ENCODE data around the gene CLIP1. TPM values are rescaled to one million over a fixed set of nuclear protein-coding genes. Genes with fewer than 3 reads are reported as not detected.
"Not testable (repeated sequence)": the region's sequence is repeated elsewhere in the genome, so short reads cannot be mapped to it uniquely, and the experiment has no call there.

The CLIP1 gene
- total RNA-seq, 2 experiments from 2014 or later, result 11.2 to 25.6 TPM

- H4K20me1 ChIP-seq (ENCODE audit: insufficient read depth, low read length); CTCF ChIA-PET (ENCODE audit: unreplicated experiment); H3K36me3 ChIP-seq (ENCODE audit: insufficient read depth, low read length); H3K9me3 ChIP-seq (ENCODE audit: low read length); H3K9me2 ChIP-seq (ENCODE audit: insufficient read depth, low read length); H2AFZ ChIP-seq (ENCODE audit: low read length); intact Hi-C loops (cut with micrococcal nuclease; ENCODE audit: unreplicated experiment); BruUV-seq (replicated peaks); DNase-seq (ENCODE audit: low spot score); H3K4me3 ChIP-seq (ENCODE audit: low read depth, low read length, poor library complexity, severe bottlenecking); H3K4me1 ChIP-seq (ENCODE audit: insufficient read depth, low read length, poor library complexity, severe bottlenecking); H3K27ac ChIP-seq (ENCODE audit: low read depth, low read length, poor library complexity, severe bottlenecking); H3K4me2 ChIP-seq (ENCODE audit: low read length); H3K79me2 ChIP-seq (ENCODE audit: insufficient read depth, low read depth, low read length): not testable (repeated sequence)
- POLR2A ChIA-PET, result interaction anchor here (0.7 to 1.1 kb wide), 4 partner anchors 8 to 194 kb away, joined by 3 to 5 read pairs (median 4); no protein-coding TSS in a partner anchor
Measured at GRCh38 chr12:122438822-122439221, 16.4 kb upstream of the CLIP1 start.

GRCh38 chr12:122437656-122438121 is 15.2 kb upstream of the CLIP1 start:
- CTCF ChIA-PET (ENCODE audit: unreplicated experiment), result interaction anchor here (0.6 kb wide), 1 partner anchor 825 kb away, joined by 3 read pairs; no protein-coding TSS in a partner anchor

GRCh38 chr12:122435186-122435585 is 12.7 kb upstream of the CLIP1 start:
- no peaks in the 10 kb centered on the region for H3K9me3 ChIP-seq (ENCODE audit: low read length)
- H3K9me2 ChIP-seq (ENCODE audit: insufficient read depth, low read length), result no peaks in the 10 kb centered on the region
- TF ChIP-seq EZH2phosphoT487 (IDR thresholded peaks at IDR 0.05; ENCODE audit: borderline replicate concordance, low read depth, low read length) (no peak), CTCF (conservative IDR thresholded peaks at IDR 0.05; ENCODE audit: low read length) (no peak)
- ChIA-PET CTCF (ENCODE audit: unreplicated experiment) (no interaction called here), POLR2A (interaction anchor here (0.7 kb wide), 1 partner anchor 146 kb away, joined by 3 read pairs; no protein-coding TSS in a partner anchor)
- no peak overlapping the region for H3K4me3 ChIP-seq (ENCODE audit: low read depth, low read length, poor library complexity, severe bottlenecking)
- no peak overlapping the region for H2AFZ ChIP-seq (ENCODE audit: low read length)
- no peak overlapping the region for H3K4me2 ChIP-seq (ENCODE audit: low read length)
- H3K27ac ChIP-seq (ENCODE audit: low read depth, low read length, poor library complexity, severe bottlenecking), result no peak overlapping the region
- H4K20me1 ChIP-seq (ENCODE audit: insufficient read depth, low read length), result no peaks in the 10 kb centered on the region
- H3K36me3 ChIP-seq (ENCODE audit: insufficient read depth, low read length), result no peaks in the 10 kb centered on the region
- BruUV-seq (replicated peaks), result no TSS peak
- no peaks in the 10 kb centered on the region for H3K79me2 ChIP-seq (ENCODE audit: insufficient read depth, low read depth, low read length)
- no peak for DNase-seq (ENCODE audit: low spot score)
- intact Hi-C loops (cut with micrococcal nuclease; ENCODE audit: unreplicated experiment), result no loop called here
- no peaks in the 10 kb centered on the region for H3K4me1 ChIP-seq (ENCODE audit: insufficient read depth, low read length, poor library complexity, severe bottlenecking)

More at GRCh38 chr12:122437656-122438121, 15.2 kb upstream of the CLIP1 start:
- H4K20me1 ChIP-seq (ENCODE audit: insufficient read depth, low read length), result no peaks in the 10 kb centered on the region
- POLR2A ChIA-PET, result interaction anchor here (0.6 to 0.8 kb wide), 2 partner anchors 15 to 724 kb away, joined by 3 read pairs; no protein-coding TSS in a partner anchor
- H3K79me2 ChIP-seq (ENCODE audit: insufficient read depth, low read depth, low read length), result no peaks in the 10 kb centered on the region
- no peaks in the 10 kb centered on the region for H3K9me2 ChIP-seq (ENCODE audit: insufficient read depth, low read length)
- H3K4me1 ChIP-seq (ENCODE audit: insufficient read depth, low read length, poor library complexity, severe bottlenecking), result no peaks in the 10 kb centered on the region
- H3K9me3 ChIP-seq (ENCODE audit: low read length), result no peaks in the 10 kb centered on the region
- TF ChIP-seq CTCF (conservative IDR thresholded peaks at IDR 0.05; ENCODE audit: low read length) (no peak), EZH2phosphoT487 (IDR thresholded peaks at IDR 0.05; ENCODE audit: borderline replicate concordance, low read depth, low read length) (no peak)
- H3K36me3 ChIP-seq (ENCODE audit: insufficient read depth, low read length), result no peaks in the 10 kb centered on the region
- no peak for DNase-seq (ENCODE audit: low spot score)
- H3K4me3 ChIP-seq (ENCODE audit: low read depth, low read length, poor library complexity, severe bottlenecking), result no peak overlapping the region
- intact Hi-C loops (cut with micrococcal nuclease; ENCODE audit: unreplicated experiment), result no loop called here
- no peak overlapping the region for H3K27ac ChIP-seq (ENCODE audit: low read depth, low read length, poor library complexity, severe bottlenecking)
- no peak overlapping the region for H3K4me2 ChIP-seq (ENCODE audit: low read length)
- BruUV-seq (replicated peaks), result no TSS peak
- H2AFZ ChIP-seq (ENCODE audit: low read length), result no peak overlapping the region

GRCh38 chr12:122429043-122429442 is 6.6 kb upstream of the CLIP1 start:
- intact Hi-C loops (cut with micrococcal nuclease; ENCODE audit: unreplicated experiment); H2AFZ ChIP-seq (ENCODE audit: low read length); H3K27ac ChIP-seq (ENCODE audit: low read depth, low read length, poor library complexity, severe bottlenecking); H3K4me1 ChIP-seq (ENCODE audit: insufficient read depth, low read length, poor library complexity, severe bottlenecking); H3K9me3 ChIP-seq (ENCODE audit: low read length); H3K4me2 ChIP-seq (ENCODE audit: low read length); BruUV-seq (replicated peaks); H3K9me2 ChIP-seq (ENCODE audit: insufficient read depth, low read length); H3K79me2 ChIP-seq (ENCODE audit: insufficient read depth, low read depth, low read length); H4K20me1 ChIP-seq (ENCODE audit: insufficient read depth, low read length); DNase-seq (ENCODE audit: low spot score); H3K4me3 ChIP-seq (ENCODE audit: low read depth, low read length, poor library complexity, severe bottlenecking); H3K36me3 ChIP-seq (ENCODE audit: insufficient read depth, low read length); CTCF ChIA-PET (ENCODE audit: unreplicated experiment): not testable (repeated sequence)
- POLR2A ChIA-PET, result interaction anchor here (0.8 kb wide), 1 partner anchor 10 kb away, joined by 5 read pairs; no protein-coding TSS in a partner anchor
